Activated naive CD4-positive, alpha-beta T cell treated with anti-CD3 and anti-CD28 coated beads, Interleukin-2, amount 50 U/mL, for 72 hours (primary cell): ENCODE data around the gene CDCA7L. TPM values are rescaled to one million over a fixed set of nuclear protein-coding genes. Genes with fewer than 3 reads are reported as not detected.
A peak's percentile ranks its signal among the peaks of the same experiment; 100 is the strongest.

ENCODE experiments used
- ATAC-seq, 2 donors: fragments of 150-1000 bp; cut with Tn5 transposase; 2 replicates each; pipeline ENCODE4 v1.10.0; 2021; ENCODE audit warnings: mild to moderate bottlenecking in 2 of 2, moderate library complexity in 2 of 2
- DNase-seq, 2 donors: peaks; one replicate each; pipeline ENCODE4 v3.0.0; 2021 to 2022; ENCODE audit warnings: low spot score in 2 of 2
- H3K27ac Mint-ChIP-seq, 2 donors: one replicate each; pipeline ENCODE4 v1.8.0; 2022; ENCODE audit warnings: mild to moderate bottlenecking in 2 of 2, mixed read lengths in 2 of 2
- H3K36me3 Mint-ChIP-seq, 2 donors: one replicate each; pipeline ENCODE4 v1.8.0; 2022; ENCODE audit warnings: mixed read lengths in 2 of 2
- H3K9me3 Mint-ChIP-seq, 2 donors: one replicate each; pipeline ENCODE4 v1.8.0; 2022; ENCODE audit warnings: mixed read lengths in 2 of 2
- total RNA-seq, 2 donors: library from RNA; stranded (reverse); gene quantifications; one replicate each; pipeline ENCODE4 v1.2.3, GENCODE V29; 2022

Gene CDCA7L, protein sequence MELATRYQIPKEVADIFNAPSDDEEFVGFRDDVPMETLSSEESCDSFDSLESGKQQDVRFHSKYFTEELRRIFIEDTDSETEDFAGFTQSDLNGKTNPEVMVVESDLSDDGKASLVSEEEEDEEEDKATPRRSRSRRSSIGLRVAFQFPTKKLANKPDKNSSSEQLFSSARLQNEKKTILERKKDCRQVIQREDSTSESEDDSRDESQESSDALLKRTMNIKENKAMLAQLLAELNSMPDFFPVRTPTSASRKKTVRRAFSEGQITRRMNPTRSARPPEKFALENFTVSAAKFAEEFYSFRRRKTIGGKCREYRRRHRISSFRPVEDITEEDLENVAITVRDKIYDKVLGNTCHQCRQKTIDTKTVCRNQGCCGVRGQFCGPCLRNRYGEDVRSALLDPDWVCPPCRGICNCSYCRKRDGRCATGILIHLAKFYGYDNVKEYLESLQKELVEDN
- 10 to 100 TPM; 81.0 to 92.3 TPM for total RNA-seq

DNA sequence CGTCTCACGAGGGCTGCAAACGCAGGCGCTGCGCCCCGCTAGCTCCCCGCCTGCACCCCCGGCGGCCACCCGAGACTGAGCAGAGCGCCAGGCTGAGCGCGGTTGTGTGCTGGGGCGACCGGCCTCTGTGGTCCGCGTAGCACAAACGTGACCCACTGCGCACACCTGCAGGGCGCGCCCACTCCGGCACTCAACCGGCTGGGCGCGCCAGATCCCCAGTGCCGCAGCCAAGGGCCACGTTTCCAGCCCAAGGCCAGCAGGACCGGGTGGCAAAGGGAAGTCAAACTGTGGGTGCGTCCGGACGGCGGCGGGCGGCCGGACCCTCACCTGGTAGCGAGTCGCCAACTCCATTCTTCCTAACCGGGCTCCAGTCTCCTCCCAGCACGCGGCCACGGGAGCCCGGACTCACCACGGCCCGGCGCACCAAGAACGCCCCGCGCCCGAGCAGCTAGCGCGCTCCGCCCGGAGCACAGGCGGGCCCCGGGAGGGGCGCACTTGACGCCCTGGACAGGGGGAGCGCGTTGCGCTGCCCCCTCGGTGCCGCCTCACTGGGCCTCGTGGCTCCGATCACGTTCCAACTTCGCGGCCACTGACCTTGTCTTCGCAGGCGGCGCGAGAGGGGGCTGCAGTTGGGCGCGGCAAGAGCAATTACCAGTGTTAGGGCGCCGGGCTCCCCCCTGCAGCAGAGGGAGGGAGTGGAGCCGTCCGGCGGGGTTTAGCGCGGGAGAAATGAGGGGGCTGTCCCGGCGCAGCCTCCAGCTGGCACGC, at the start of gene CDCA7L:
Gene CDCA7L, minus strand, starts transcription at position 446 of the 768 bp plus-strand sequence. Its CDS starts 95 bp downstream, at position 351.
- Mint-ChIP-seq H3K9me3 (no peaks in the 10 kb centered on the region), H3K27ac (peak within 1 kb of the TSS; percentile 92 to 98), H3K36me3 (peaks cover 17 to 19% of the 10 kb centered on the region in 2 donors)
- ATAC-seq (peak; percentile 84 to 86), DNase-seq (peak; percentile 76 to 85)

DNA sequence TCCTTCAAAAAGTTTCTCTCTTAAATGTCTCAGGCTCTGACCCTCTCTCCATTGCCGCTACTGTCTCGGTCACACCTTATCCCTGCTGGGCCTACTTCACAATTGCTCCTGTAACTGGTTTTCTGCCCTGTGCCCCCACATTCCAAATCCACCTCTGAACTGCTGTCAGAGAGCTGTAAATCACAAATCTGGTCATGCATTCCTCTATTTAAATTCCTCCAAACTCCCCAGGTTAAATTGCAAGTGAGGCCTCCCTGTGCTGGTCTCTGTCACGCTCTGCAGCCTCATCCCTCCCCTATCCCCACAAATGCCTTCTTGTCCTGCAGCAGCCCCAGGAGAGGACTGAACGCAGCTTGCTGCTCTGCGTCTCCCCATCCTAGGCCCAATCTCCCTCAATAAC, 40.4 kb upstream of the CDCA7L start:
- ATAC-seq (no peak), DNase-seq (no peak)
- Mint-ChIP-seq H3K27ac (no peak overlapping the region), H3K36me3 (no peaks in the 10 kb centered on the region), H3K9me3 (no peaks in the 10 kb centered on the region)

- H3K36me3 Mint-ChIP-seq: no peaks in the 10 kb centered on the region
- no peak for ATAC-seq
- no peak overlapping the region for H3K27ac Mint-ChIP-seq
- no peaks in the 10 kb centered on the region for H3K9me3 Mint-ChIP-seq
- DNase-seq: no peak
Measured at GRCh38 chr7:21984042-21984441, 38.3 kb upstream of the CDCA7L start.

DNA sequence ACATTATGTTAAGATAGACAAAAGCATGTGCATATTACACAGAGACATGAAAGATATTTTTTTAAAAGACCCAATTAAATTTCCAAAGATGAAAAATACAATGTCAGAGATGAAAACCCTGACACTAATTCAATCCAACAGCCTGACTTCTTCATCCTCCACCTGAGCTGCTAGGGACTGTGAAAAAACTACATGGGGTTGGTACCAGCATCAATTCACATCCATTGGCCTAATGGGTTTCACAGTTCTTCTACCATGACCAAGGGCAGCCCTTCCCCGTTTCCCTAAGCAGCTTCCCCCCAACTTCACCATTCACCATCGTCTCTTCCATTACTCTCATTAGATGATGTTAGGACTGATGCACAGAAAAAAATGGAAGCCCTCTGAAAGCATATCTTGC, 37.4 kb upstream of the CDCA7L start:
- ATAC-seq (no peak), DNase-seq (no peak)
- no peak overlapping the region for H3K27ac Mint-ChIP-seq
- H3K9me3 Mint-ChIP-seq: no peaks in the 10 kb centered on the region
- no peaks in the 10 kb centered on the region for H3K36me3 Mint-ChIP-seq

- Mint-ChIP-seq H3K9me3 (no peaks in the 10 kb centered on the region), H3K27ac (no peak overlapping the region), H3K36me3 (no peaks in the 10 kb centered on the region)
- no peak for DNase-seq
- ATAC-seq: no peak
Measured at GRCh38 chr7:21981524-21981923, 35.8 kb upstream of the CDCA7L start.

- ATAC-seq: no peak
Measured at GRCh38 chr7:21980926-21981500, 35.3 kb upstream of the CDCA7L start.

DNA sequence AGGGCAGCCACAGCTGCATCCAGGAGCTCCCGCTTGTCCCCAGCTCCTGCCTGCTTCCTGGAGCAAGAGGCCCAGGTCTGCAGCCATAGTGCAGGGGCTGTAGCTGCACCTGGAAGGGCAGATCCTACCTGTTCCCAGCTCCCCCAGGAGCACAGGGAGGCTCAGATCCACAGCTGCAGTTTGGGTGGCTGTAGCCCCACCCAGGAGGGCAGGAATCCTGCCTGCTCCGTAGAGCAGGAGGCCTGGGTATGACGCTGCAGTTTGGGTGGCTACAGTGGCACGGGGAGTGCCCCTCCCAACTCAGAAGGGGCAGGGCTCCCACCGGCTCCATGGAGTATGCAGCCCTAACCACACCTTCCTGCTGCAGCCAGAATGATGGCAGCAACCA, 26.7 kb upstream of the CDCA7L start:
- H3K9me3 Mint-ChIP-seq: peaks cover 0 to 4% of the 10 kb centered on the region in 2 donors
- H3K36me3 Mint-ChIP-seq: no peaks in the 10 kb centered on the region
- no peak overlapping the region for H3K27ac Mint-ChIP-seq
- DNase-seq: no peak
- ATAC-seq: no peak

More at GRCh38 chr7:21980926-21981500, 35.3 kb upstream of the CDCA7L start:
- no peak for DNase-seq
- Mint-ChIP-seq H3K36me3 (no peaks in the 10 kb centered on the region), H3K27ac (no peak overlapping the region), H3K9me3 (no peaks in the 10 kb centered on the region)

DNA sequence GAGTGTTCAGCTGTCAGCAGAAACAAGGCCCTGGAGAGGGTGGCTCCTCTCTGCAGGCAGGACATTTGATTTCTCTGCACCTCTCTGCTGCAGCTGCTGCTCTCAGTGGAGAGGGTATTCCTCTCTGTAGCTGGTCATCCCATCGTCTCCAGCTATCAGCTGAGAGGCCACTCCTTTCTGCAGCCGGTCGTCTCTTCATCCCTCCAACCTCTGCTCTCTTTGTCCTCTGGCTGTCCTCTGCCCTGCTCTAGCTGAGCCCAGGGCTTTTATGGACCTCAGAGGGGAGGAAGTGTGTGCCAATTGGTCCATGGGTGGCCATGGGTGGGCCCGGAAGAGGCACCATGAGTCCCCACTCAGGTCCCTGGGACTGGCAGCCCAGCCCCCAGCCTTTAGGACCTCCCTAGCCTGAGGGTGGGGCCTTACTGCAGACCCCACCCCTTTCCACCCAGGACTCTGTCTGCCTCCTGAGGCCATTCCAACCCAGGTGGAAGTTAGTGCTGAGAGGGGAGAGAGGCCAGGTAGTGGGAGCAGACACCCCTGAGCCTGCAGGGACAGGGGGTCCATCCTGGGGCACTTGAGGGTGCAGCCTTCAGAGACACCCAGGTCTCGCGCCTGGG, 26.2 kb upstream of the CDCA7L start:
- ATAC-seq: no peak
- H3K9me3 Mint-ChIP-seq: peaks cover 0 to 4% of the 10 kb centered on the region in 2 donors
- no peak overlapping the region for H3K27ac Mint-ChIP-seq
- no peak for DNase-seq
- H3K36me3 Mint-ChIP-seq: no peaks in the 10 kb centered on the region

GRCh38 chr7:21969822-21970221, 24.1 kb upstream of the CDCA7L start:
- peaks cover 0 to 4% of the 10 kb centered on the region in 2 donors for H3K9me3 Mint-ChIP-seq
- no peak overlapping the region for H3K27ac Mint-ChIP-seq
- ATAC-seq (no peak), DNase-seq (no peak)
- H3K36me3 Mint-ChIP-seq: no peaks in the 10 kb centered on the region

GRCh38 chr7:21967598-21968003, 21.9 kb upstream of the CDCA7L start:
- Mint-ChIP-seq H3K27ac (peak overlapping the region; percentile 52 to 65), H3K36me3 (no peaks in the 10 kb centered on the region), H3K9me3 (no peaks in the 10 kb centered on the region)
- peak; percentile 24 to 56 for ATAC-seq
- no peak for DNase-seq

GRCh38 chr7:21966271-21966670, 20.6 kb upstream of the CDCA7L start:
- no peak for ATAC-seq

GRCh38 chr7:21965291-21965690, 19.6 kb upstream of the CDCA7L start:
- Mint-ChIP-seq H3K36me3 (no peaks in the 10 kb centered on the region), H3K9me3 (no peaks in the 10 kb centered on the region), H3K27ac (no peak overlapping the region)
- no peak for ATAC-seq
- DNase-seq: no peak

More at GRCh38 chr7:21966271-21966670, 20.6 kb upstream of the CDCA7L start:
- Mint-ChIP-seq H3K27ac (no peak overlapping the region), H3K36me3 (no peaks in the 10 kb centered on the region), H3K9me3 (no peaks in the 10 kb centered on the region)
- DNase-seq: no peak

DNA sequence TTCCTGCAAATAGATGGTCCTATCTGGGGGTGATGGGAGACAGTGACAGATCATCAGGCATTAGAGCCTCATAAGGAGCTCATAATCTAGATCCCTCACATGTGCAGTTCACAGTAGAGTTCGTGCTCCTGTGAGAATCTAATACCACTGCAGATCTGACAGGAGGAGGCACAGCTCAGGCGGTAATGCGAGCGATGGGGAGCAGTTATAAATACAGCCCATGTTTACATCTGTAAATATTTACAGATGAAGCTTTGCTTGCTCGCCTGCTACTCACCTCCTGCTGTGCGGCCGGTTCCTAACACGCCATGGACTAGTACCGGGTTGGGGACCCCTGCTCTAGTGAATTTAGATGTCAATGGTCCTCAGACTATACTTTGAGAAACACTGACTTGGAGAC, 17.0 kb upstream of the CDCA7L start:
- Mint-ChIP-seq H3K36me3 (no peaks in the 10 kb centered on the region), H3K27ac (no peak overlapping the region), H3K9me3 (no peaks in the 10 kb centered on the region)
- DNase-seq (no peak), ATAC-seq (no peak)

DNA sequence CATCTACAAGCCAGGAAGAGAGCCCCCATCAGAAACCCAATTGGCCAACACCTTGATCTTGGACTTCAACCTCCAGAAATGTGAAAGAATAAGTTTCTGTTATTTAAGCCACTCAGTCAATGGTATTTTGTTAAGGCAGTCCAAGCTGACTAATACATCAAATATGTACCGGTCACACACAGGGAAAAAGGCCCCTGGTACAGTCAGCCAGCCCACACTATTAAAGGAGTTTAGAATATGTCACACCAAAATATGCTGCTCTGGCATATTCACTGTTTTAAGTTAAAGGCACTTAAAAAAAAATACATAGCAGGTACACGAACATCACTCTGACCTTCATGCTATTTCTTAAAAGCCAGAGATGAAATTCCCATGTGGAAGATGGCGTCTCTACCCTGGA, 15.2 kb upstream of the CDCA7L start:
- ATAC-seq: no peak
- no peak for DNase-seq
- no peaks in the 10 kb centered on the region for H3K9me3 Mint-ChIP-seq
- H3K36me3 Mint-ChIP-seq: no peaks in the 10 kb centered on the region
- H3K27ac Mint-ChIP-seq: no peak overlapping the region

DNA sequence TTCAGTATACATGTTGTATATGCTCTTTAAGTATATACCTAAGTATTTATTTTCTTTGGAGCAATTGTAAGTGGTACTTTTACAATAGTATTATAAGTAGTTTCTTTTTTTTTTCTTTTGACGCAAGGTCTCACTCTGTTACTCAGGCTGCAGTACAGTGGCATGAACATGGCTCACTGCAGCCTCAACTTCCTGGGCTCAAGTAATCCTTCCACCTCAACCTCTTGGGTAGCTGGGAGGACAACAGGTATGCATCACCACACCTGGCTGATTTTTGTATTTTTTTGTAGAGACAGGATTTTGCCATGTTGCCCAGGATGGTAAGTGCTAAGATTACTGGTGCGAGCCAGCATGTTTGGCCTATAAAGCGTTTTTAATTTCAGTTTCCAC, 13.7 kb upstream of the CDCA7L start:
- H3K27ac Mint-ChIP-seq: no peak overlapping the region
- no peak for ATAC-seq
- H3K9me3 Mint-ChIP-seq: no peaks in the 10 kb centered on the region
- DNase-seq: no peak
- H3K36me3 Mint-ChIP-seq: no peaks in the 10 kb centered on the region

DNA sequence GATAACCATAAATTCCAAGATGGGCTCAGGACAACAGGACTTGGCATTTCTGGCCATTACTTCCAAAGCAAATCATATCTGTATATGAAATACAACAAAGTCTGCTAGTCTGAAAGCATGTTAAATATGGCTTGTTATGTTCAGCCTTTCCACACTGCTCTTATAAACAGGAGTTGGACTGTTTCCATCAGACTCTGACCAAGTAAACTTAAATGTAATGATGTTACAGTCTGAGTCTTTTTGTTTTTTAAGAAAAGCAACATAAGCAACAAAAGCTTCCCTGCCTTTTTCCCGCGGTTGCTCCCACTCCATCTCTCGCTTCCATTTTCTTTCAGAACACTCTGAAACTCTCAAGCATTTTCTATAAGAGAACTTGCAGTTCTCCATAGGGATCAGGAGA, 8.1 kb upstream of the CDCA7L start:
- Mint-ChIP-seq H3K36me3 (no peaks in the 10 kb centered on the region), H3K9me3 (no peaks in the 10 kb centered on the region), H3K27ac (no peak overlapping the region)
- DNase-seq (no peak), ATAC-seq (no peak)
